Uterus (tissue), 4 donors: Measurements from ENCODE around the gene PLEKHN1. TPM values are rescaled to one million over a fixed set of nuclear protein-coding genes. Genes with fewer than 3 reads are reported as not detected.
"Not testable (repeated sequence)": the region's sequence is repeated elsewhere in the genome, so short reads cannot be mapped to it uniquely, and the experiment has no call there.

Experiments used
- DNase-seq, 2 donors: peaks; one replicate each; pipeline ENCODE4 v3.0.0-alpha.2; 2019 to 2020
- H3K27ac ChIP-seq, 2 donors: fragments of 200-600 bp; sonication (generic); 1 replicate in 1 of 2; 2 replicates in 1 of 2; pipeline ENCODE4 v1.5.1; 2016 to 2018
- H3K27me3 ChIP-seq, 2 donors: fragments of 200-600 bp; sonication (generic); one replicate each; pipeline ENCODE4 v1.5.1; 2018 to 2019; ENCODE audit warnings: control low read depth in 1 of 2
- H3K36me3 ChIP-seq, 2 donors: fragments of 200-600 bp; sonication (generic); one replicate each; pipeline ENCODE4 v1.5.1; 2019; ENCODE audit warnings: control low read depth in 1 of 2
- H3K4me1 ChIP-seq, 2 donors: fragments of 200-600 bp; sonication (generic); one replicate each; pipeline ENCODE4 v1.5.1; 2018 to 2019; ENCODE audit warnings: control low read depth in 1 of 2
- H3K4me3 ChIP-seq, 2 donors: fragments of 200-600 bp; sonication (generic); 1 replicate in 1 of 2; 2 replicates in 1 of 2; pipeline ENCODE4 v1.5.1; 2018 to 2019; ENCODE audit warnings: mild to moderate bottlenecking in 1 of 2
- H3K9me3 ChIP-seq, 2 donors: fragments of 200-600 bp; sonication (generic); one replicate each; pipeline ENCODE4 v1.5.1; 2019; ENCODE audit warnings: control low read depth in 1 of 2
- POLR2A ChIP-seq, 2 donors: fragments of 450-650 bp; IDR thresholded peaks; one replicate each; pipeline ENCODE4 v1.6.1; 2016; ENCODE audit warnings: antibody characterized with exemption in 2 of 2, mild to moderate bottlenecking in 1 of 2, moderate library complexity in 1 of 2
- intact Hi-C: fragments of 100-400 bp; cut with DNase I; formaldehyde crosslinking; loops from one replicate; pipeline ENCODE4 v1.15.1; 2023; ENCODE audit warnings: low total_unique reads
- total RNA-seq, 4 donors: library from RNA; depleted of rRNA in 3 of 4; stranded (reverse); fragments of >200 nt in 3 of 4; gene quantifications; one replicate each; pipeline versions ENCODE4 v1.1.0 to v1.2.4, GENCODE V29; 2014 to 2023
- TF ChIP-seq, protein P1 (sequence below), 4 experiments: fragments of 200-600 bp in 2 of 4; fragments of 450-650 bp in 2 of 4; sonication (generic) in 2 of 4; IDR thresholded peaks; one replicate each; pipeline ENCODE4 v1.5.1; 2016 to 2019; ENCODE audit warnings: antibody characterized with exemption in 4 of 4, mild to moderate bottlenecking in 2 of 4, moderate library complexity in 1 of 4
- donor health status: DM: yes; HTN: yes; CAD: no.

The PLEKHN1 gene
- total RNA-seq, 4 donors from 2014 or later = 1.1 TPM; not detected in 3

DNA sequence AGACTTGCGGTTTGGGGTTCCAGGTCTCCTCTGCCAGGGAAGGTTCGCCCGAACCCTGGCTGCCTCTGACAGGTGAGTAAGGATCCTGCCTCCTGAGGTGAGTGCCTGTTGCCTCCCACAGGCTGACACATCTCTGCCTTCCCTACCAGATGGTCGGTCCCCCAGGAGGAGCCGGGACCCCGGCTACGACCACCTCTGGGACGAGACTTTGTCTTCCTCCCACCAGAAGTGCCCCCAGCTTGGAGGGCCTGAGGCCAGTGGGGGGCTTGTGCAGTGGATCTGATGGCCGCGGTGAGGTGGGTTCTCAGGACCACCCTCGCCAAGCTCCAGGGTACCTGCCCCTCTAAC, 8.0 kb downstream of the PLEKHN1 start:
- no peak overlapping the region for H3K4me3 ChIP-seq
- H3K27me3 ChIP-seq = peaks cover 14 to 19% of the 10 kb centered on the region in 2 donors
- H3K36me3 ChIP-seq = no peaks in the 10 kb centered on the region
- peaks cover 0 to 7% of the 10 kb centered on the region in 2 donors for H3K4me1 ChIP-seq
- intact Hi-C loops = loop anchor here (10.0 kb wide), 2 partner anchors 69 to 261 kb away; partner anchors contain the start of genes B3GALT6 and SDF4
- no peak overlapping the region for H3K27ac ChIP-seq
- no peak for DNase-seq
- no peak for TF ChIP-seq POLR2A (IDR thresholded peaks at IDR 0.05)
- TF ChIP-seq, protein P1, sequence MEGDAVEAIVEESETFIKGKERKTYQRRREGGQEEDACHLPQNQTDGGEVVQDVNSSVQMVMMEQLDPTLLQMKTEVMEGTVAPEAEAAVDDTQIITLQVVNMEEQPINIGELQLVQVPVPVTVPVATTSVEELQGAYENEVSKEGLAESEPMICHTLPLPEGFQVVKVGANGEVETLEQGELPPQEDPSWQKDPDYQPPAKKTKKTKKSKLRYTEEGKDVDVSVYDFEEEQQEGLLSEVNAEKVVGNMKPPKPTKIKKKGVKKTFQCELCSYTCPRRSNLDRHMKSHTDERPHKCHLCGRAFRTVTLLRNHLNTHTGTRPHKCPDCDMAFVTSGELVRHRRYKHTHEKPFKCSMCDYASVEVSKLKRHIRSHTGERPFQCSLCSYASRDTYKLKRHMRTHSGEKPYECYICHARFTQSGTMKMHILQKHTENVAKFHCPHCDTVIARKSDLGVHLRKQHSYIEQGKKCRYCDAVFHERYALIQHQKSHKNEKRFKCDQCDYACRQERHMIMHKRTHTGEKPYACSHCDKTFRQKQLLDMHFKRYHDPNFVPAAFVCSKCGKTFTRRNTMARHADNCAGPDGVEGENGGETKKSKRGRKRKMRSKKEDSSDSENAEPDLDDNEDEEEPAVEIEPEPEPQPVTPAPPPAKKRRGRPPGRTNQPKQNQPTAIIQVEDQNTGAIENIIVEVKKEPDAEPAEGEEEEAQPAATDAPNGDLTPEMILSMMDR (IDR thresholded peaks at IDR 0.05) = no peak
- H3K9me3 ChIP-seq = no peaks in the 10 kb centered on the region

DNA sequence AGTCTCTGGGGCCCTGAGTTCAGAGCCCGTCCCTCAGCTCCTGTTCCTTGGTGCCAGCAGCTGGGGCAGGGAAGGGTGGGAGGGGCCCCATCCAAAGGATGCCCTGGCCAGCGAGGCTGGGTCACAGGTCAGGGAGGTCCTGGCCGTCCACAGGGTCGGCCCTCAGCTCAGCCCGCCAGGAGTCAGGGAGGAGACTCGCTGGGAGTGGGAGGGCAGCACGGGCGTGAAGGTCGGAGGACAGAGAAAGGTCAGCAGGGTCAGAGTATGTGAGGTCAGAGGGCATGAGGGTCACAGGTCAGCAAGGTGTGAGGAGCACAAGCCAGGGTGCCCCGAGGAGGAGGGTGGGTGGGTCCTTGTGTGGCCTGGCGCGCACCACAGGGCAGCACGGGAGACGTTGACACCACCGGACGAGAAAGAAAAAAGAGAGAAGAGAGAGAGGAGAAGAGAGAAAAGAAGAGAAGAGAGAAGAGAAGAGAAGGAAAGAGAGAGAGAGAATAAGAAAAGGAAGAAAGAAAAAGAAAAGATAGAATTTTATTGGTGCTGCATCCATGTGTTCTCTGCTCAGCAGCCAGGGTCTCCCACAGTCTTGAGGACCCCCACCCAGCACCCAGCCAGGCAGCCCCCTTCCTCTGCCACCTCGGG, 8.5 kb downstream of the PLEKHN1 start:
- no peaks in the 10 kb centered on the region for H3K36me3 ChIP-seq
- H3K27me3 ChIP-seq = peaks cover 14 to 19% of the 10 kb centered on the region in 2 donors
- H3K4me3 ChIP-seq = no peak overlapping the region
- intact Hi-C loops = loop anchor here (10.0 kb wide), 2 partner anchors 70 to 260 kb away; partner anchors contain the start of genes B3GALT6 and SDF4
- H3K27ac ChIP-seq = no peak overlapping the region
- DNase-seq = no peak
- peaks cover 0 to 7% of the 10 kb centered on the region in 2 donors for H3K4me1 ChIP-seq
- H3K9me3 ChIP-seq = no peaks in the 10 kb centered on the region
- no peak for TF ChIP-seq POLR2A (IDR thresholded peaks at IDR 0.05)
- TF ChIP-seq, protein P1 (IDR thresholded peaks at IDR 0.05) = no peak

DNA sequence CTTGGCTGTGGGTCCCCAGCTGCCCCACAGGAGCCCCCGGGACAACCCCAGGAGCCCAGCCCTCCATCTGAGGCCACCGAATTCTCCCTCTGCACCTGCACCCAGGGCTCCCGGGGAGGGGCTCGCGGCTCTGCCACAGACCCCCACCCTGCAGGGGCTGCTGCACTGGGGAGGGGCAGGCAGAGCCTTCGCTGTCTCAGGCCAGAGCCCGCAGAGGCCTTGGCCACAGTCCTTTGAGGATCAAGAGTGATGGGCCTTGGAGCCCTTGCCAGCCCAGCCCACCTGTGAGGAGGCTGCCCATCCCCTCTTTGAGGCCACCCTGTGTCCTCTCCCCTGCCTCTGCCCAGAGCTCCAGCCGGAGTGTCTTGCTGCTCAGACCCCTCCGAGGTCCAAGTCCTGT, 9.1 kb downstream of the PLEKHN1 start:
- DNase-seq = no peak
- Histone ChIP-seq H3K27me3 (peaks cover 12 to 18% of the 10 kb centered on the region in 2 donors), H3K4me1 (peaks cover 0 to 7% of the 10 kb centered on the region in 2 donors), H3K36me3 (no peaks in the 10 kb centered on the region), H3K9me3 (no peaks in the 10 kb centered on the region), H3K27ac (no peak overlapping the region), H3K4me3 (no peak overlapping the region)
- intact Hi-C loops = loop anchor here (10.0 kb wide), 2 partner anchors 71 to 259 kb away; partner anchors contain the start of genes B3GALT6 and SDF4
- no peak for TF ChIP-seq POLR2A (IDR thresholded peaks at IDR 0.05)
- TF ChIP-seq, protein P1 (IDR thresholded peaks at IDR 0.05) = no peak

DNA sequence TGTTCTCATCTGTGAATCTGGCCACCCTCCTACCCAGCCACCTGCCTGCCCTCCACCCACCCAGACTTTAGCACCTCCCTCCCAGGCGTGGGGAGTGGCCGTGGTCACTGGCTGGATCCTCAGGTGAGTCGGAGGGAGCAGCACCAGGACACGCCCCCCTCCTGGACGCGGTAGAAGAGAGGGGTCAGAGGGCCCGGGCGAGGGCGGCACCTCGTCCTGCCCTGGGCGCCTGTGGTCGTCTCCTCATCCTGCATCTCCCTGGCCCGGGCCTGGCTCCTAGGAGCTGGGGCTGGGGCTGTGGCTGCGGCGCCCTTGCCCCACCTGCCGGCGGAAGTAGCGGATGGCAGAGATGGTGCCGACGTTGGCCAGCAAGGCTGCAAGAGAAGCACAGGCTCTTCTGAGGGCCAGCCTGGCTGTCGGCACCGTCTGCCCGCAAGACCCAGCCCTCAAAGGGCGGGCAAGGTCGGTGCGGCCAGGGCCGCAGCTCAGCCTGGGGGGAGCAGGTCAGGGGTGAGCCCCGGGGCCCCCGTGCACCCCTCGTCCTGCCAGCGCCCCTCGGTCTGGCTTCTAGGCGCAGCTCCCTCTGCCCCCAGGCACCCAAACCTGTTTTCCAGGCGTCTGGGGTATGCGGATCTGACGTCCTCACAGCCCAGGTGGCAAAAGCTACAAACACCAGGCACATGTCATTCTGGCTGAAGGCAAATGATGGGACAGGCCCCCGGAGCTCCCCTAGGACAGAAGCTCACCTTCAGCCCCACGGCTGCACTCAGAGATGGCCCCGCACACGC, 9.8 kb downstream of the PLEKHN1 start:
- Histone ChIP-seq H3K4me3 (peak overlapping the region in 1 of 2 donors; percentile 35), H3K27me3 (peaks cover 5 to 11% of the 10 kb centered on the region in 2 donors), H3K27ac (peak overlapping the region in 1 of 2 donors; percentile 10), H3K36me3 (no peaks in the 10 kb centered on the region), H3K4me1 (peaks cover 0 to 7% of the 10 kb centered on the region in 2 donors), H3K9me3 (no peaks in the 10 kb centered on the region)
- TF ChIP-seq, protein P1 (IDR thresholded peaks at IDR 0.05) = peak in 3 of 4 experiments; percentile 52 to 81 (median 64)
- TF ChIP-seq POLR2A (IDR thresholded peaks at IDR 0.05) = no peak
- intact Hi-C loops = loop anchor here (10.0 kb wide), 2 partner anchors 71 to 259 kb away; partner anchors contain the start of genes B3GALT6 and SDF4
- peak in 1 of 2 donors; percentile 70 for DNase-seq

DNA sequence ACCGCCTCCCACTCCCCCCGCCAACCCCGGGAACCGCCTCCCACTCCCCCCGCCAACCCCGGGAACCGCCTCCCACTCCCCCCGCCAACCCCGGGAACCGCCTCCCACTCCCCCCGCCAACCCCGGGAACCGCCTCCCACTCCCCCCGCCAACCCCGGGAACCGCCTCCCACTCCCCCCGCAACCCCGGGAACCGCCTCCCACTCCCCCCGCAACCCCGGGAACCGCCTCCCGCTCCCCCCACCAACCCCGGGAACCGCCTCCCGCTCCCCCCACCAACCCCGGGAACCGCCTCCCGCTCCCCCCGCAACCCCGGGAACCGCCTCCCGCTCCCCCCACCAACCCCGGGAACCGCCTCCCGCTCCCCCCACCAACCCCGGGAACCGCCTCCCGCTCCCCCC, 10.5 kb downstream of the PLEKHN1 start:
- not testable (repeated sequence) for H3K4me1 ChIP-seq, H3K4me3 ChIP-seq, H3K27ac ChIP-seq, H3K27me3 ChIP-seq, H3K36me3 ChIP-seq, H3K9me3 ChIP-seq
- intact Hi-C loops = loop anchor here (10.0 kb wide), 2 partner anchors 72 to 258 kb away; partner anchors contain the start of genes B3GALT6 and SDF4
- peak; percentile 62 to 75 for DNase-seq
